ENCODE results near the gene PPP4R4.

- TF ChIP-seq, protein P1, sequence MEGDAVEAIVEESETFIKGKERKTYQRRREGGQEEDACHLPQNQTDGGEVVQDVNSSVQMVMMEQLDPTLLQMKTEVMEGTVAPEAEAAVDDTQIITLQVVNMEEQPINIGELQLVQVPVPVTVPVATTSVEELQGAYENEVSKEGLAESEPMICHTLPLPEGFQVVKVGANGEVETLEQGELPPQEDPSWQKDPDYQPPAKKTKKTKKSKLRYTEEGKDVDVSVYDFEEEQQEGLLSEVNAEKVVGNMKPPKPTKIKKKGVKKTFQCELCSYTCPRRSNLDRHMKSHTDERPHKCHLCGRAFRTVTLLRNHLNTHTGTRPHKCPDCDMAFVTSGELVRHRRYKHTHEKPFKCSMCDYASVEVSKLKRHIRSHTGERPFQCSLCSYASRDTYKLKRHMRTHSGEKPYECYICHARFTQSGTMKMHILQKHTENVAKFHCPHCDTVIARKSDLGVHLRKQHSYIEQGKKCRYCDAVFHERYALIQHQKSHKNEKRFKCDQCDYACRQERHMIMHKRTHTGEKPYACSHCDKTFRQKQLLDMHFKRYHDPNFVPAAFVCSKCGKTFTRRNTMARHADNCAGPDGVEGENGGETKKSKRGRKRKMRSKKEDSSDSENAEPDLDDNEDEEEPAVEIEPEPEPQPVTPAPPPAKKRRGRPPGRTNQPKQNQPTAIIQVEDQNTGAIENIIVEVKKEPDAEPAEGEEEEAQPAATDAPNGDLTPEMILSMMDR (conservative IDR thresholded peaks at IDR 0.05; ENCODE audit: low read depth in 2 of 2) = peak; percentile 76 to 79
- TF ChIP-seq EZH2phosphoT487 (IDR thresholded peaks at IDR 0.05; ENCODE audit: unreplicated experiment) = no peak
- TF ChIP-seq EZH2 (IDR thresholded peaks at IDR 0.05; ENCODE audit: low read depth, unreplicated experiment) = no peak
- TF ChIP-seq POLR2AphosphoS5 (IDR thresholded peaks at IDR 0.05; ENCODE audit: low read depth) = no peak
These were observed 30.9 kb upstream of the PPP4R4 start for GRCh38 chr14:94143239-94143638.

Measured in GM23338 (cell line).